GM10266 (cell line): ENCODE data around the gene SYT1.

Source experiments
- DNase-seq: peaks from one replicate; pipeline ENCODE4 v3.0.0; 2012; ENCODE audit errors: extremely low spot score
- TF ChIP-seq, protein P1 (sequence below): IDR thresholded peaks from 2 replicates; pipeline ENCODE4 v1.5.1; 2012; ENCODE audit warnings: mild to moderate bottlenecking, low read depth; ENCODE audit not compliant: control insufficient read depth, insufficient read depth; ENCODE audit errors: missing control alignments

Gene SYT1

DNA sequence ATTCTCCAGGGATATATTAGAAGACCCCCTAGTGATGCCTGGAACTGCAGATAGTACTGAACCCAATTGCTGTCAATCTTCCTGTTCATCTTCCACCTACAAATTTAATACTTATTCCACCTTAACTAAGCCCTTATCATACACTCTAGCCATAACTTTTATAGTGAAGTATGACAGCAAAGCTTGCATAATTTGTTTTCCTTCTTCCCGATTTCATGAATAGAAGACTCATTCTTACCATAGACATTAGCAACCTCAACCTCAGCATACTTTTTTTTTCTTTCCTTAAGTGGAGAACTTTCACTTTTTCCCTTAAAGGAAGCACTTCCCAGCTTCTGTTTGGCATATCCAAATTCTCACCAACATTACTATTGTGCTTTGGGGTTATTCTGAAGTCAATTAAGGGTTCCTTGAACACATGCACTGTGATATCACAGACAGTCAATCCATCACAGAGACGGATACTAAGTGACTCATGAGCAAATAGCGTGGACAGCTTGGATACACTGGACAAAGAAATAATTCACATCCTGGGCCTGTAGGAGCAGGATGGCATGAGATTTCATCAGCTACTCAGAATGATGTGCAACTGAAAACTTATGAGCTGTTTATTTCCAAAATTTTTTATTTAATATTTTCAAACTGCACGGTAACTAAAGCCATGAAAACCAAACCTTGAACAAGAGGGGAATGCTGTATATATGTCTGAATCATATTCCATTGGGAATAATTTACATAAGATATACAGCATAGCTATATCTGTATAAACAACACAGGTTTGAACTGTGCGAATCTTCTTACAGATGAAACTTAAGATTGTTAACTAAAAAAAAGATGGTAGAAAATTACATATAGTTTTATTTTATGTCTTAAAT lies 63.9 kb downstream of the SYT1 start:
- TF ChIP-seq, protein P1, sequence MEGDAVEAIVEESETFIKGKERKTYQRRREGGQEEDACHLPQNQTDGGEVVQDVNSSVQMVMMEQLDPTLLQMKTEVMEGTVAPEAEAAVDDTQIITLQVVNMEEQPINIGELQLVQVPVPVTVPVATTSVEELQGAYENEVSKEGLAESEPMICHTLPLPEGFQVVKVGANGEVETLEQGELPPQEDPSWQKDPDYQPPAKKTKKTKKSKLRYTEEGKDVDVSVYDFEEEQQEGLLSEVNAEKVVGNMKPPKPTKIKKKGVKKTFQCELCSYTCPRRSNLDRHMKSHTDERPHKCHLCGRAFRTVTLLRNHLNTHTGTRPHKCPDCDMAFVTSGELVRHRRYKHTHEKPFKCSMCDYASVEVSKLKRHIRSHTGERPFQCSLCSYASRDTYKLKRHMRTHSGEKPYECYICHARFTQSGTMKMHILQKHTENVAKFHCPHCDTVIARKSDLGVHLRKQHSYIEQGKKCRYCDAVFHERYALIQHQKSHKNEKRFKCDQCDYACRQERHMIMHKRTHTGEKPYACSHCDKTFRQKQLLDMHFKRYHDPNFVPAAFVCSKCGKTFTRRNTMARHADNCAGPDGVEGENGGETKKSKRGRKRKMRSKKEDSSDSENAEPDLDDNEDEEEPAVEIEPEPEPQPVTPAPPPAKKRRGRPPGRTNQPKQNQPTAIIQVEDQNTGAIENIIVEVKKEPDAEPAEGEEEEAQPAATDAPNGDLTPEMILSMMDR = no peak
- DNase-seq = no peak

DNA sequence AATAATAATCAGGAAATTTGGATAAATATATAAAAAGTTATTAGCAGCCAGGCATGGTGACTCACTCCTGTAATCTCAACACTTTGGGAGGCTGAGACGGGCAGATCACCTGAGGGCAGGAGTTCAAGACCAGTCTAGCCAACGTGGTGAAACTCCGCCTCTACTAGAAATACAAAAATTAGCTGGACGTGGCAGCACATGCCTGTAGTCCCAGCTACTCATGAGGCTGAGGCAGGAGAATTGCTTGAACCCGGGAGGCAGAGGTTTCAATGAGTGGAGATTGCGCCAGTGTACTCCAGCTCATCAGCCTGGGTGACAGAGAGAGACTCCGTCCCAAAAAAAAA lies 64.5 kb downstream of the SYT1 start:
- TF ChIP-seq, protein P1 = no peak
- DNase-seq = no peak

DNA sequence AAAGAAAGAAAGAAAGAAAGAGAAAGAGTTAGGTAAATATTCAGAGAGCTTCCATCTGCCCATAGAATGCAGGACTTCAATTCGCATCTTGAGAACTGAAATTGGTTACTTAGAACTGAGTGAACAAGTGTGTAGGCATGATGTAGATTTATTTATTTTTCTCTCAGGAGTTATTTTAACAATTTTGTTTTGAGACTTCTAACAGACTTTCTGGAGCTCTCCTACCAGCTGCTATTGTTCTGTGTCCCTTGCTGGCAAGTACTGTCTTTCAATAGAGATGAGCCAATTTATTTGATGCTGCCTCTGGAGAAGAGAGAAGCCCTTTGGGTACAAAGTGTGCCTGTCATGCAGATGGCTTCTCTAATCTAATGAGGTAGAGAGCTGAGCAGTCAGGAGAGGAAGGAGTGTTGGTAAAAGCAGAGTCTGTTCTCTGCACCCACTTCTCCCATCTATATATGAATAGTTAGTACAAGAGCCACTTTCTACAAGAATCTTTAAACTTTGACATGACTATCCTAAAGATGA lies 67.0 kb downstream of the SYT1 start:
- DNase-seq = no peak
- TF ChIP-seq, protein P1 = no peak

DNA sequence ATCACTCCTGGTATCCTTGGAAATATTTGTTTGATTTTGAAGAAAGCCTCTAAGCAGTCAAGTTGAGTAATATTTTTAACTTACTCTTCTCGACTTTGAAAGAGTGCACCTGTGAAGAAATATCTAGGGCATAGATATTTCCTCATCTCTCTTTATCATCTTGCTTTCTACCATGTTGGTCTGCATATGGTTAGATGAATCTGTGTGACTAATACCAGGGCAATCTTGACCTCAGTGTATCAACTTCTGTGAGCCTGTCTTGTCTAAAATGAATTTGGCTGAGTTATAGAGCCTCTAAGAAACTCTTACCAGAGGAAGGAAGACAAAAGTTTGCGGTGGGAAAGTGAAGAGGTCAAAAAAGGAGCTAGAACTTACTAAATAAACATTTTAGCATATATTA lies 68.4 kb downstream of the SYT1 start:
- no peak for DNase-seq
- TF ChIP-seq, protein P1 = no peak

DNA sequence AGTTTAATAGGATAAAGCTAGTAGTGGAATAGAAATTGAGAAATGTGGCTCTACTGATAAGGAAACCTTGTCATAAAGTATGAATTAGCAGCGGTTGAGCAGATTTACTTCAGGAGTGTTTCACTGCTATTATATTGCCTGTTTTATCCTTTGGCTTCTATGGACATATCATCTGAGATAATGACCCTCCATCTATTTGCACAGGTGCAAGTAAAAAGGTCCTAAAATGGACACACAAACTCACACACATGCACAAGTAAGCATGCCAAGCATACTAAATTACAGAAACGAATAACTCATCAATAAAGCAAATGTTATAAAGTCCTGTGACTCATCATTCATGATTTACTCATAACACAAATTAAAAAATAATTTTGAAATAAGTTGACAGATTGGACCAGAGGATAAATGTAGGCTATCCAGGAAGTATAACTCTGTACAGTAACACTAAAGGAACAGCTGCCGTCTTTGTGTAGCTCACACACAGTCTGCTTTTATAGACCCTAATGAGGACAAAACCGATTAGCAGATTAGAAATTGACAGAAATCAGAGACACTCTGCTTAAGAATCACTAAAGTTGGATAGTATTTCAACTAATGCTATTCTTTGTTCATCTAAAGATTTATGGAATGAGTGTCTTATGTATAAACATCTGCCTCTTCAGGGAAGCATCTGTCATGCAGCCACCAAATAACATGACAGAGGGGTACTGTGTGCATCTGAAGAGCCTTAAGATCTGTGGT lies 73.9 kb downstream of the SYT1 start:
- TF ChIP-seq, protein P1 = no peak
- DNase-seq = no peak

DNA sequence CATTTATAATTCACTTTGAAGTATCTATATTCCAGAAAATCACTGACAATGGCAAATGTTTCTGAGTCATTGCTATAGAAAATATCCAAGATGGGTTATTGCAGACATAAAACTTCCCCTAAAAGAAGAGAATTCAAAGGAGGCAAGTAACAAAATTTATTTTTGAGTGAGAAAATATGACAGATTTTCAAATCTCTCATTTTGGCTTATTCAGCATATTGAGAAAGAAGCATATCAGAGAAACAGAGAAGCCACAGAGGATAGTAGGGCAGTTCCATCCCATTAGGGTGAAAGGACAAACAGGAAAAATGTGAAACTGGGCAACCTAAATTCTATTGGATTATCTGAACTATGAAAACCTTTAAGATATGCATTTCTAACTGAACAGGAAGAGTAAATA lies 85.0 kb downstream of the SYT1 start:
- DNase-seq = no peak
- TF ChIP-seq, protein P1 = no peak
